SKM-1 treated with dmso at 0.1 percent for 144 hours (cell line): Measurements from ENCODE around the gene ARHGEF12.
A peak's percentile ranks its signal among the peaks of the same experiment; 100 is the strongest.

Source experiments
- DNase-seq: peaks from one replicate; lab custom pipeline; 2025; ENCODE audit not compliant: unreplicated experiment; lab: John Stamatoyannopoulos, UW

ARHGEF12 gene, protein sequence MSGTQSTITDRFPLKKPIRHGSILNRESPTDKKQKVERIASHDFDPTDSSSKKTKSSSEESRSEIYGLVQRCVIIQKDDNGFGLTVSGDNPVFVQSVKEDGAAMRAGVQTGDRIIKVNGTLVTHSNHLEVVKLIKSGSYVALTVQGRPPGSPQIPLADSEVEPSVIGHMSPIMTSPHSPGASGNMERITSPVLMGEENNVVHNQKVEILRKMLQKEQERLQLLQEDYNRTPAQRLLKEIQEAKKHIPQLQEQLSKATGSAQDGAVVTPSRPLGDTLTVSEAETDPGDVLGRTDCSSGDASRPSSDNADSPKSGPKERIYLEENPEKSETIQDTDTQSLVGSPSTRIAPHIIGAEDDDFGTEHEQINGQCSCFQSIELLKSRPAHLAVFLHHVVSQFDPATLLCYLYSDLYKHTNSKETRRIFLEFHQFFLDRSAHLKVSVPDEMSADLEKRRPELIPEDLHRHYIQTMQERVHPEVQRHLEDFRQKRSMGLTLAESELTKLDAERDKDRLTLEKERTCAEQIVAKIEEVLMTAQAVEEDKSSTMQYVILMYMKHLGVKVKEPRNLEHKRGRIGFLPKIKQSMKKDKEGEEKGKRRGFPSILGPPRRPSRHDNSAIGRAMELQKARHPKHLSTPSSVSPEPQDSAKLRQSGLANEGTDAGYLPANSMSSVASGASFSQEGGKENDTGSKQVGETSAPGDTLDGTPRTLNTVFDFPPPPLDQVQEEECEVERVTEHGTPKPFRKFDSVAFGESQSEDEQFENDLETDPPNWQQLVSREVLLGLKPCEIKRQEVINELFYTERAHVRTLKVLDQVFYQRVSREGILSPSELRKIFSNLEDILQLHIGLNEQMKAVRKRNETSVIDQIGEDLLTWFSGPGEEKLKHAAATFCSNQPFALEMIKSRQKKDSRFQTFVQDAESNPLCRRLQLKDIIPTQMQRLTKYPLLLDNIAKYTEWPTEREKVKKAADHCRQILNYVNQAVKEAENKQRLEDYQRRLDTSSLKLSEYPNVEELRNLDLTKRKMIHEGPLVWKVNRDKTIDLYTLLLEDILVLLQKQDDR (N-terminal part only)

DNA sequence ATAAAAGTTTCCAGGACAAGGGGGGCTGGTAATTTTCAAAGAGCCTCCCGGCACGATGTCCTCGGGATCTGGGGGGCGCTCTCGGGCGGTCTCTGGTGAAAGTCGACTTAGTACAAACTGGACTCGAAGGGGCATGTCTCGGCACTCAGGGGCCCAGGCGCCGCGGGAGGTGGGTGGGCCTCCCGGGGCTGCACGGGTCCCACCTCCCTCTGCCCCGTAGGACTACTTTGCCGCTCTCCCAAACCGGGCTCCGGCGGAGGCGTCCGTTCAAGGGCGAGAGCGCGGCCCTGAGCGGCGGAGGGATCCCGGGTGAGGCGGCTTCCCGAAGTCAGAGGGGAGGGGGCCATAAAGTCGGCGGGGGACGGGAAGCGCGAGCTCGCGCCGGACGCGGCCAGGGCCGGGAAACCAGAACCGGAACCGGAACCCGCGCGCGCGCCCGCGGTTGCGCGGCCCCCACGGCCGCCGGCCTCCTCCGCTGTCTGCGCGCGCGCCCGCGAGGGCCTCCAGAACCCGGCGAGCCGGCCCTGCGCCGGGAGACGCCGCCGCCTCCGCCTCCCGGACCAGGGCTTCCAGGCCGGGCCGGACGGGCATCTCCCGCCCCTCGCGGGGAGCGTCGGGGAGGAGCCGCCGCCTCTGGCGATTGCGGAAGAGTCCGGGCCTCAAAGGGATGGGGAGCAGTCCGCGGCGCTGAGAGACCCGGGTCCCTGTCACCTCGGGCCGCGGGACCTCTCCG lies at the start of gene ARHGEF12:
TSS of gene ARHGEF12 (plus strand) at position 506 of the 733 bp plus-strand sequence. CDS start 831 bp downstream, outside the sequence.
- peak; percentile 54 for DNase-seq

DNA sequence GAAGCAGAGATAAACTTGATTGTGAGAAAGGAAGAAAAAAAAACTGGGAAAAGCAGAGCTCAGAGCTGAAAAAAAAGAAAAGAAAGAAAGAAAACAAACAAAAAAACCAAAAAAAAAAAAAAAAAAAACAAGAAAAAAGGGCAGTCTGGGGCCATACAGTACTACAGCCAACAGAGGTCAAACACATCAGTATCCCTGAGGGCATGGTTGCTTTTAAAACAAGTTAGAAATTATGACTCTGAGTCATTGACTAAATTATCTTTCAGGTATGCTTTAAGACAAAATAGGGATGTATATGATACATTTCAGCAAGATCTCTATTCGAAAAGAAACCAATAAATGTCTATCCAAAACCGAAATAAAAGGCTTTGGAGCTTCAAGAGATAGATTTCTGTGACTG lies 48.2 kb upstream of the ARHGEF12 start:
- no peak for DNase-seq

DNA sequence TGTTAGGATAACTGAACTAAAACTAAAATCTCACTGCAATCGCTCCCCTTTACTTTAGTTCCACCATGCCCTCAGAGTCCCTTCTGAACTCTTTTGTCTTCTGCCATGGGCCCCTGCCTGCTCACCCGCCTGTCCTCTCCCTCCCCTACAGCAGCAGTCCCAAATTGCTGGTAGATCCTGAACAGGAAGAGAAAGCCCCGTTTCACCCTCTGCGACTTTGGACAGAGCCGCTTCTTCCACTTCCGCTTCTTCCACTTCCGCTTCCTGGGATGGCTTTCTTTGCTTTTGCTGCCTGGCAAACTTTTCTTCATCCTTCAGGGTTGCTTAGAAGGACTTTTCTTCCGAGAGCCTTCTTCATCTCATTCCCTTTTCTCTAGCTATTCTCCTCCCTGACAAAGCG lies 46.8 kb upstream of the ARHGEF12 start:
- DNase-seq: no peak

DNA sequence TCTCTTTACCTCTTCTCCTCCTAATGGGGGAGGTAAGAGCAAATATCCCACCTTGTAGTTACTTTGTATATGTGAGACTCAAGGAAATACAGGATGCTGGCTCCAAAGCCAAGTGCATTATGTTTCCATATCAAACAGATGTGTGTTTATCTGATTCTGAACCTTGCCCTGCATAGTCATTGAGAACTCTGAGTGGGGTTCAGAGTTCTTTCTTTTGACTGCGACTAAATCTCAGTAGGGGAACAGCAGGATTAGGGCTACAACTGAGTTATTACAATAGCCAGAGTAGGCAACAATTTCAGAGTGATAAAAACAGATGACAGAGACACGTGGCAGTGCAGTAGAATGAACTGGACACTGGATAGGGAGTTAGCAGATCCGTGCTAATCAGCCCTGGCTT lies 45.3 kb upstream of the ARHGEF12 start:
- no peak for DNase-seq

DNA sequence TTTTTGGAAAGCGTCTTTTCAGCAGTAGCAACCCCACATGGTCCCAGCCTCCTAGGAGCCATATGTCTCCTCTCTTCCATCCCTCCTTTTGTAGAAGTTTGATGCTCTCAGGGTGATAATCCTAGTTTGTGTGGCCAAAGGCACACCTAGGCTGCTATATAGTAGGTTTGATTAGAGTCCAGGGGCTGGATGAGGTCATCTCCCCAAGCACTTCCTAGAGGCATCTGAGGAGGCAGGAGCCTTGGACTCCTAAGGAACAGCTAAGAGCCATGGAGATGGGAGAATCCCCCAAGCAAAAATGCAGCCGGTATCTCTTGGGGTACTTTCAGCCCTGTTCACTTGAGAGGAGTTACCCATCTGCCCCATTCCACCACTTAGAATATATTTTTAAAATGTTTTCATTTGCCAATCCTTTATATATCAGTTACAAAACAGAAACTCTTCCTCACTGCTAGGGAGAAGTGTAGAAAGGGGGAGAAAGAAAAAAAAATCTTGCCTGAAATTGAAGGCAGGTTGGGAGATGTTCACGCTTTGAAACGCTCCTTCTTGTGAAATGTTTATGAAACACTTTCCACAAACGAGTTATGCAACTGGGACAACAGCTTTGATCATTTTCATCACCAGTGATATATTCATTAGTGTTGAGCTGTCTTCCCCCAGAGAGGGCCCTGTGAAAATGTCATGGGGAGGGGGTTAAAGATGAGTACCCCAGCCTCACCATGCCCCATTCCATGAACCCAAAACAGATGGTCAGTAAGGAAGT lies 43.0 kb upstream of the ARHGEF12 start:
- DNase-seq: no peak

DNA sequence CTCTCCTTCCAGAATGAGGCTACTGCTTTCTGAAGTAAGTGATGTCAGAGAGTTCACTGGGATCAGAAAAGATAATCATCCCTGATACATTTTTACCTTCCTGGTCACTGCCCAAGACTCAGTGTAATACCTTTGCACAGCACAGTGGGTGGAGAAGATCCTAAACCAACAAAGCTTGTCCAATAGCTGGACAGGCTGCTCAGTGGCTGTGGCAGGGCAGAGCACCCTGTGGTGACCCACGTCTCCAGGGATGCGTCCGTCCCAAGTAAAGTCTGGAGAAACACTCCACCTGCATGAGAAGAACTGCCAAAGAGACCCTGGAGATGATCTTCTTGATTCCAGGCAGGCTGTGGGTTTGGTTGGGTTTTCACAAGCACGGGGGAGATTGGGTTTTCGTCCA lies 42.1 kb upstream of the ARHGEF12 start:
- no peak for DNase-seq

DNA sequence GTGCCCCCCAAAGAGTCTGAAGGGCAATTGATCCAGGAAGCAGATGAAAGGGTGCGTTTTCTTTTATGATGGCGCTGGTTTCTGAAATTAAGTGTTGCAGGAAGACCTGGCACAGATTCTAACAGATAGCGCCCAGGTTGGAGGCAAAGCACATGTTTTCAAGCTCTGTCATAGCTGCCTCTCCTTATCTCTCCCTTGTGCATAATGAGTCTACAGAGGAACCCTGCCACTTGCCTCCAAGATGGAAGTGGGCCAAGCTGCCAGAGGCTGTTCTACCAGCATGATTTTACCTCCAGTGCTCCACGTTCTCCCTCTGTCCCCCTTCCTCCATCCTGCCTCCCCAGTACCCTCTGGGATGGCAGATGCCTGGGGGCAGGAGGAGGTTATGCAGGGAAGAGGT lies 41.1 kb upstream of the ARHGEF12 start:
- DNase-seq: no peak

DNA sequence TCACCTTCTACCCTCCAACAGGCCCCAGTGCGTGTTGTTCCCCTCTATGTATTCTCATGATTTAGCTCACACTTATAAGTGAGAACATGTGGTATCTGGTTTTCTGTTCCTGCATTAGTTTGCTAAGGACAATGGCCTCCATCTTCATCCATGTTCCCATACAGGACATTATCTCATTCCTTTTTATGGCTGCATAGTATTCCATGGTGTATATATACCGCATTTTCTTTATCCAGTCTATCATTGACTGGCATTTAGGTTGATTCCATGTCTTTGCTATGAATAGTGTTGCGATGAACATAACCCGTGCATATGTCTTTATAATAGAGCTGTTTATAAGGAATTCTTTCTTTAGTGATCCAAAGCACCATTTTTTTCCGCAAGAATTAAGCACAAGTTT lies 39.7 kb upstream of the ARHGEF12 start:
- DNase-seq: no peak

DNA sequence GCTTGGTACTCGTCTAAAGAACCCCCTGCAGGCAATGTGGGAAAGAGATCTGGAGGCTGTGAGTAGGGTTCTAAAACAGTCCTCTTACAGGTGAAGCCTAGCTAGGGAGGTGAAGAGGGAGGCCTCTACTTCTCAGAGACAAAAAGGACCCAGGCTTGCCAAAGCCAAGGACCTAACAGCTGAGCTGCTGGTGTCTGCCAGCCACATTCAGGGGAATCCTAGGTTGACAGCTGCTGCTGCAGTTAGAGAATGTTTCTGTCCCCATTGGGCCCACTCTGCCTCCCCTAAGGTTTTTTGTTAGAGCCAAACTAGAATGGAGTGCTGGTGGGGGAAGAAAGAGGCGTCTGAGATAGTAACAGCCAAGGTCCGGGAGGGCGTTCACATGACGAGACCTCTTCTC lies 37.8 kb upstream of the ARHGEF12 start:
- no peak for DNase-seq

DNA sequence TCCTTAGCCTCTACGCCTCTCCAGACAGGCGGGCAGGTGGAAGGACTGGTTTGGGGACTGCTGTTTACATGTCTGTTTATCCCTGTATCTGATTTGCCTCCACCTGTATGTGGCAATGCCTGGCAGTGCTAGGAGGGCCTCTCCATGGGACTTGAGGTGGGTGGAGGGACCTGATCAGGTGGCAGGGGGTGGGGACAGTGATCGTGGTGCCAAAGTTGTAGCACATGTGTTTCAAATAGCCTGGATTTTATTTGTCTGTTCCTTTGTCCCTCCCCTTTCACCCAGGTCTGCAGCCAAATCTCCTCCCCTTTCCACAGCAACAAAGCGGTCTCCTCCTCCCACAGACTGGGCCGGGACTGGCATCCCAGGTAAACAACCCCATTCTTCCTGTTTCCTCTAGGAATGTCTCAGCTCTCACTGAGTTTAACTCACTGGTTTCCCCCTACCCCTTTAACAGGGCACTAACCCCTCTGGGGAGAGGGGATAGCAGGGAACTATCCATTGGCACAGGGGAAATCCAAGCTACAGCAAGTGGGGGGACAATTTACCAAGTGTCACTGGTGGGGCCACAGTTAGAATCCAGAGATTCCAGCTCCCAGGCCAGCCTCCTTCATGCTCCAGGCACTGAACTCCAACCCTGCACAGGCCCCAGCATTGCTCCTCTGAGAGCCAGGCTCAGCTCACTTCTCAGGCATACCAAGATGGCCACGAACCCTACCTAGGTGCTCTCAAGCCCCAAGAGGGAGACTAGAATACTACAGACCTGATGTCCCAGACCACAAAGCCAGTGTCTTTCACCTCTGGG lies 34.0 kb upstream of the ARHGEF12 start:
- DNase-seq: no peak

DNA sequence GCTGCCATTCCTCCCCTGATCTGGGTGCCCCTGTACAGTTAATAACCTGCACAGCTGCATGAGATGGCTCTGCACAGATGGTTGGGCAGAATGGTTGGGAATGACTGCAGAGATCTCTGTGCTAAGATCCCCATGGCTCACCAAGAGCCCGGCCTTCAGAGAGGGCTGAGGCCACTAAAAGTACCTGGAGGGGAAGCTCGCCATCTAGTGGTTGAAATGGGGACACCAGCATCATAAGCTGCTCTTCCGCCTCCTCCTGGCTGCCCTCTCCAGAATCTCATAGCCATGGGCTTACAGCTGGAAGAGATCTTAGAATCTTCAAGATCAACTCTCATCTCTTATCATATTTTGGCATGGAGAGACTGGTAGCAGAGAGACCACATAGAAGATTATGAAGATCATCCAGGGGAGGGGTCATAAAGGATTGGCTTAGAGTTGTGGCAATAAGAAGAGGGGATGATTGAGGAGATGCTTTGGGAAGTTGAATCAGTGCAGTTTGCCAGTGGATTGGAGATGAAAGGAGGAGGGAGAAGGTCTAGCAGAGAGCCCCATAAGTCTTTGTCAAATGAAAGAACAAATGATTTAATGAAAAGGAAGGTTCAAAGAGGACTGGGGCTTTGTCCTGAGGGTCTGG lies 33.1 kb upstream of the ARHGEF12 start:
- peak; percentile 62 for DNase-seq

DNA sequence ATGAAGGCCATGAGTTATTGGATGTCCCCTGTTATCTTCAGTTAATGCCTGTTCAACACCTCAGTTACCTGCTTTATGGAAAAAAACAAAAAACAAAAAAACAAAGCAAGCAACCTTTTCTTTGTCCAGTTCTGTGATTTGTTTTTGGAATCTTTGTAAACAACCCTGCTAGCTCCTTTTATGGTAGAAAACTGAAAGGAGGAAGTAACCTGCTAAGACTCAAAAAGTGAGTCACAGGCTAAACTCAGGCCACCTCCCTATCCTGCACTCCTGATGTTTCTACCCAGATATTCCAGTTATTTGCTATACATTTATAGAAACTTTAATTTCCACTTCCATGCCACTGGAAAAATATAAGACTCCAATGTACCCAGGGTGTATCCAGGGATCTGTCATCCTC lies 31.7 kb upstream of the ARHGEF12 start:
- DNase-seq: no peak

DNA sequence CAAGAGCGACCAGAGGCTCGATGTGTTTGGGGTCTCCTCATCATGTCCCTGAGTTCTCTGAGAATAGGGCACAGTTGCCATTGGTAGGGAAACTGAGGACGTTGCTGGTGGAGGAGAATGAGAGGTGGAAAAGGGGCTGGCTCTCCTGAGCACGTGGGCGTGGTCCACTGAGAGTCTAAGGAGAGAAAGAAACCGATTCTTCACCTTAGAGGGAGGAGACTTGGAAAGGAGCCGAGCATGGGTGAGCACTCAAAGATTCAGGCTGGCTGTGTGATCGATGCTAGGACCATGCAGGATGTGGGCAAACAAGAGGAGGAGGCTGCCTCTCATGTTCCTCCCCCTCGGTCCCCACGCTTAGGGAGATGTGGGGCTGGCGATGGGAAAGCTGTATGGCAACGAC lies 30.9 kb upstream of the ARHGEF12 start:
- DNase-seq: no peak

DNA sequence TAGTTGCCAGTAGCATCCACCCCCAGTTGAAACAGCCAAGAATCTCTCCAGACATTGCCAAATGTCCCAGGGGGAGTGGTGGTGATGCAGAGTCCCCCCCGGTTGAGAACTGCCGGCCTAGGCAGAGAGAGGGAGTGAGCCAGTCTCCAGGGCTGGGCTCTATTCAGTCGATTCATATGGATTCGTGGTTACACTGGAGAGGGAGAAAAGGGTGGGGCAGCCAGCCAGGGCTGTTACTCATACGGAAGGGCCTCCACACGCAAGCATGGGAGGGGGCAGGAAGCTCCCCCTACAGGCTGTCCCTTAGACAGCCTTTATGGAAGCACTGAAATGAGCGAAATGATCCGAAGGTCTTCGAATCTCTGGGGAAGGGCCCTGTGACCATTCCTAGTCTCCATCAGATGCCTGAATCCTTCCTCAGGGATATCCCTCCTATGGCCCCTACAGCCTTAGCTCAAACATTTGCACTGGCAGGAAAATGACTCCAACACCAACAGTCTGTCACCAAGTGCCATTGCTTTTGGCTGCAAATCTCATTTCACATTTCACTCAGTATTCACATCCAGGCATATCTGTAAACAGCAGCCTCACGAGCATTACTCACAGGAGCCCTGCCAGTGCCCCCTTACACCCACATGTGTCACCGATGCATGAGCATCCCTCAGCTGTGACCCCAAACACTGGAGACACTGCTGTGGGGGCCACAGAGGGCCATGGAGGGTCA lies 29.5 kb upstream of the ARHGEF12 start:
- DNase-seq: no peak

DNA sequence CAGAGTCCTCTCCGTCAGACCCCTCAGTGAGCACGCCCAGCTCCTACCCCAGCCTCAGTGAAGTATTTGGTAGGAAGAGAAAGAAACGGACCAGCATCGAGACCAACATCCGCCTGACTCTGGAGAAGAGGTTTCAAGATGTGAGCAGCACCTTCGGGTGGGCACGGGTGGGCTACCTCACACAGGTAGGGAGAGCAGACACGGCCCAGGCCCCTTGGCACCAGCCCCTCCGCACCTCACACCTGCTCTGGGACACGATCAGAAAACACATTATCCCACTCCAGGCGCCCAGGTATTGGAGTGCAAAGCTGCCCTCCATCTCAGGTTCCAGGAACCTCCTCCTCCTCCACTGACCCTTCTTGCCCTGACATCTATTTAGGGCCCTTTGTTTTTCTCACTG lies 28.7 kb upstream of the ARHGEF12 start:
- DNase-seq: no peak

DNA sequence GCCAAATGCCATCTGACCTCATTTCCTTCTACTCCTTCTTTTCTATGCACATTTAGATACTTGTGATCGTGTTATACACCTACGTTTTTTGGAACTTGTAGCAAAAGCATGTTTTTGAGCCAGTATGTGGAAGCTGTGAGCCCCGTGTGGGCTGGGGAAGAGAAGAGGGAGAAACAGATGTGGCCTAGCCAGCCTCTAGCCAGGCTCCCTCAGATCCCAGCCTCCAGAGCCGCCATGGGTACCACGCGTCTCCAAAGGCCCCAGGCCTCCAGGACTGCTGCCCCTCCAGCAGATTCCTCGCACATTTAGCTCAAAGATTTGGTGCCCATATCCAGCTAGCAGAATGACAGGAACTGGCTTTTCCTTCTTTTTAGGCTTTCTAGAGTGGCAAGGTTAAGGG lies 28.1 kb upstream of the ARHGEF12 start:
- no peak for DNase-seq

DNA sequence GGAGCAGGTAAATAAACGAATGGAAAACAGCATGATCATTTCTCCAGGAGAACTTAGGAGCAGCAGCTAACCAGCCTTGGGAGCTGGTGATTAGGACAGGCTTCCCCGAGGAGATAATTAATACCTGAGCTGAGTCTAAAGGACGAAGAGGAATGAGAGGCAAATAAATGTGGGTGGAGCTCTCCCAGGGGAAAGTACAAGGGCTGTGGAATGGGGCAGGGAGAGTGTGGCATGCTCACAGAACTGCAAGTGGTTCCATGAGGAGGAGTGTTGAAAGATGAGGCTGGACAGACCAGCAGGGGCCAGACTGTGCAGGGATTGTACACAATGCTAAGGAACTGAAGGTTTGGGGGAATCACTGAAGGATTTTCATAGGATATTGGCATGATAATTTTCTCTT lies 25.3 kb upstream of the ARHGEF12 start:
- DNase-seq: no peak

DNA sequence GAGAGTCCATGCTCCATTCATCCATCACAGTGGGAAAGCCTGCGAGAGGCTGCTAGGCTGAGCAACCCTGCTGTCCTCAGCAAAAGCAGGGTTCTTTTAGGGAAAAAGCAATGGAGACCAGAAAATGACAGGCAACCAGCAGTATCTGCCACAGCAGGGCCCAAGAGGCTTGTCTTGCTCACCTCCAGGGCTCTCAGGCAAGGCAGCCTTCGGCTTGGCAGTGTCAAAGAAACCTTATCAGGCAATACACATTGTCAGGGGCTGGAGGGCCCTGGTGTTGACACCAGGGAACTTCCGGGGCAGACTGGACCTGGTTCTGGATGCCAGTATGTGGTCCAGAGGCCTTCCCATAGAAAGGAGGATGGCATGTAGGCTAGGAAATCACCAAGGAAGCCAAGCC lies 21.4 kb upstream of the ARHGEF12 start:
- DNase-seq: no peak
